ENCODE measurements around the gene EEPD1. TPM values are rescaled to one million over a fixed set of nuclear protein-coding genes. Genes with fewer than 3 reads are reported as not detected.
"Not testable (repeated sequence)": the region's sequence is repeated elsewhere in the genome, so short reads cannot be mapped to it uniquely, and the experiment has no call there.

EEPD1 gene
- polyA plus RNA-seq, 1 of the 3 experiments (the other 2 are of a cell fraction) = 5.0 TPM

DNA sequence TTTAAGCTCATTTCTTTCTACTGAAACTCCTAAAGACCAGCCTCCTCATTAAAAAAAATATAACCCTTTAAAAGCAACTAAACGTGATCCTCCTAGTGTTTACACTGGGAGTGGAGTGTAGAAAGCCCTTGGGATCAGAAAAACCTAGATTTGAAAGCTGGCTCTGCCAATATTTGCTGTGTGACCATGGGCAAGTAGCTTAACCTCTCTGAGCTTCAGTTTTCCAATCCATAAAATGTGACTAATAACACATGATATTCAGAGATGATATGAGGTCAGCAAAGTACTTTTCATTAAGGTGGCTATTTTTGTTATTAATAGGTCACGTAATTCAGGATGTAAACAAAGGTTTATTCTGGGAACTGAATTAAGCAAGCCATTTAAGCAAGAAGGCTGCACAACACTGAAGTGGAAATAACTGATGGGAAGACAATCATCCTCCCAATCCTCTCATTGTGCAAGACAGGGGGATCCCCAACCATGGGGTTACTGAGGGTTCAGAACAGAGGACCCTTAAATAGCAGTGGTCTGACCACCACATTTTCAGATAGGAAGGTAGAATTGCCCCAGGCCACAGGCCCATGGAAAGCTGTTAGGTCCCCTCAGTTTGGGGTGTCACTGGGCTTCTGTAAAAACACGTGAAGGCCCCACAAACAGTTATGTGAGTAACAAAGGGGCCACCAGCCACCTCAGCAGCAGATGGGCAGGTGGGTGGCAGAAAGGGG, 49.1 kb upstream of the EEPD1 start:
- Histone ChIP-seq H3K4me3 (ENCODE audit: low read depth in 2 of 2, low read length in 1 of 2) (no peak overlapping the region), H3K9me3 (no peaks in the 10 kb centered on the region), H3K79me2 (ENCODE audit: insufficient read depth) (no peaks in the 10 kb centered on the region), H3K27ac (ENCODE audit: low read depth in 2 of 2, low read length in 1 of 2) (no peak overlapping the region), H3K9ac (no peak overlapping the region), H2AFZ (ENCODE audit: low read depth) (no peak overlapping the region), H3K4me1 (ENCODE audit: control insufficient read depth in 1 of 2, insufficient read depth in 2 of 2, low read depth in 1 of 2, low read length in 1 of 2) (no peaks in the 10 kb centered on the region), H3K9me2 (no peaks in the 10 kb centered on the region), H4K20me1 (ENCODE audit: insufficient read depth) (no peaks in the 10 kb centered on the region), H3K4me2 (no peak overlapping the region), H3F3A (replicated peaks; ENCODE audit: insufficient read depth) (peaks cover 4% of the 10 kb centered on the region), H3K27me3 (ENCODE audit: insufficient read depth) (no peaks in the 10 kb centered on the region), H3K36me3 (replicated peaks in 1 of 2; ENCODE audit: control insufficient read depth in 1 of 2, insufficient read depth in 2 of 2, low read length in 1 of 2) (no peaks in the 10 kb centered on the region)
- no peak for DNase-seq
- ChIA-PET POLR2A (no interaction called here), CTCF (interaction anchor here (1.0 to 1.2 kb wide), 3 partner anchors 14 to 82 kb away, joined by 3 to 4 read pairs (median 3); no protein-coding TSS in a partner anchor)
- 55% methylated on average over 3 of the region's 3 CpGs for WGBS (ENCODE audit: low lambda C conversion rate)
- TF ChIP-seq CHD2 (IDR thresholded peaks at IDR 0.05; ENCODE audit: low read length, partially characterized antibody) (no peak), RAD21 (IDR thresholded peaks at IDR 0.05; ENCODE audit: low read length) (no peak), GATA2 (CRISPR knock-in tag; IDR thresholded peaks at IDR 0.05) (no peak), RFX5 (IDR thresholded peaks at IDR 0.05; ENCODE audit: low read length) (no peak), EZH2phosphoT487 (IDR thresholded peaks at IDR 0.05; ENCODE audit: borderline replicate concordance, low read depth) (no peak), SIN3A (IDR thresholded peaks at IDR 0.05; ENCODE audit: borderline replicate concordance, low read depth, low read length) (no peak), EP300 (IDR thresholded peaks at IDR 0.05; ENCODE audit: borderline replicate concordance in 1 of 2, low read depth in 1 of 2, low read length in 1 of 2) (no peak), POLR2AphosphoS5 (IDR thresholded peaks at IDR 0.05; ENCODE audit: low read depth, low read length) (no peak), TEAD4 (IDR thresholded peaks at IDR 0.05; ENCODE audit: borderline replicate concordance, insufficient read depth) (no peak), JUND (IDR thresholded peaks at IDR 0.05) (no peak), FOXM1 (IDR thresholded peaks at IDR 0.05; ENCODE audit: low read depth) (no peak), ELF1 (IDR thresholded peaks at IDR 0.05) (no peak), FOXJ3 (CRISPR knock-in tag; IDR thresholded peaks at IDR 0.05) (no peak)
- TF ChIP-seq, protein P1, sequence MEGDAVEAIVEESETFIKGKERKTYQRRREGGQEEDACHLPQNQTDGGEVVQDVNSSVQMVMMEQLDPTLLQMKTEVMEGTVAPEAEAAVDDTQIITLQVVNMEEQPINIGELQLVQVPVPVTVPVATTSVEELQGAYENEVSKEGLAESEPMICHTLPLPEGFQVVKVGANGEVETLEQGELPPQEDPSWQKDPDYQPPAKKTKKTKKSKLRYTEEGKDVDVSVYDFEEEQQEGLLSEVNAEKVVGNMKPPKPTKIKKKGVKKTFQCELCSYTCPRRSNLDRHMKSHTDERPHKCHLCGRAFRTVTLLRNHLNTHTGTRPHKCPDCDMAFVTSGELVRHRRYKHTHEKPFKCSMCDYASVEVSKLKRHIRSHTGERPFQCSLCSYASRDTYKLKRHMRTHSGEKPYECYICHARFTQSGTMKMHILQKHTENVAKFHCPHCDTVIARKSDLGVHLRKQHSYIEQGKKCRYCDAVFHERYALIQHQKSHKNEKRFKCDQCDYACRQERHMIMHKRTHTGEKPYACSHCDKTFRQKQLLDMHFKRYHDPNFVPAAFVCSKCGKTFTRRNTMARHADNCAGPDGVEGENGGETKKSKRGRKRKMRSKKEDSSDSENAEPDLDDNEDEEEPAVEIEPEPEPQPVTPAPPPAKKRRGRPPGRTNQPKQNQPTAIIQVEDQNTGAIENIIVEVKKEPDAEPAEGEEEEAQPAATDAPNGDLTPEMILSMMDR (IDR thresholded peaks at IDR 0.05) = no peak
- TF ChIP-seq, protein P2, sequence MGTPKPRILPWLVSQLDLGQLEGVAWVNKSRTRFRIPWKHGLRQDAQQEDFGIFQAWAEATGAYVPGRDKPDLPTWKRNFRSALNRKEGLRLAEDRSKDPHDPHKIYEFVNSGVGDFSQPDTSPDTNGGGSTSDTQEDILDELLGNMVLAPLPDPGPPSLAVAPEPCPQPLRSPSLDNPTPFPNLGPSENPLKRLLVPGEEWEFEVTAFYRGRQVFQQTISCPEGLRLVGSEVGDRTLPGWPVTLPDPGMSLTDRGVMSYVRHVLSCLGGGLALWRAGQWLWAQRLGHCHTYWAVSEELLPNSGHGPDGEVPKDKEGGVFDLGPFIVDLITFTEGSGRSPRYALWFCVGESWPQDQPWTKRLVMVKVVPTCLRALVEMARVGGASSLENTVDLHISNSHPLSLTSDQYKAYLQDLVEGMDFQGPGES (IDR thresholded peaks at IDR 0.05; ENCODE audit: low read depth, low read length) = no peak
- TF ChIP-seq, protein P3, sequence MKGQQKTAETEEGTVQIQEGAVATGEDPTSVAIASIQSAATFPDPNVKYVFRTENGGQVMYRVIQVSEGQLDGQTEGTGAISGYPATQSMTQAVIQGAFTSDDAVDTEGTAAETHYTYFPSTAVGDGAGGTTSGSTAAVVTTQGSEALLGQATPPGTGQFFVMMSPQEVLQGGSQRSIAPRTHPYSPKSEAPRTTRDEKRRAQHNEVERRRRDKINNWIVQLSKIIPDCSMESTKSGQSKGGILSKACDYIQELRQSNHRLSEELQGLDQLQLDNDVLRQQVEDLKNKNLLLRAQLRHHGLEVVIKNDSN (IDR thresholded peaks at IDR 0.05; ENCODE audit: borderline replicate concordance, low read depth) = no peak
- TF ChIP-seq, protein P4, sequence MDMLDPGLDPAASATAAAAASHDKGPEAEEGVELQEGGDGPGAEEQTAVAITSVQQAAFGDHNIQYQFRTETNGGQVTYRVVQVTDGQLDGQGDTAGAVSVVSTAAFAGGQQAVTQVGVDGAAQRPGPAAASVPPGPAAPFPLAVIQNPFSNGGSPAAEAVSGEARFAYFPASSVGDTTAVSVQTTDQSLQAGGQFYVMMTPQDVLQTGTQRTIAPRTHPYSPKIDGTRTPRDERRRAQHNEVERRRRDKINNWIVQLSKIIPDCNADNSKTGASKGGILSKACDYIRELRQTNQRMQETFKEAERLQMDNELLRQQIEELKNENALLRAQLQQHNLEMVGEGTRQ (IDR thresholded peaks at IDR 0.05; ENCODE audit: borderline replicate concordance, low read depth, low read length) = no peak
- TF ChIP-seq, protein P5, sequence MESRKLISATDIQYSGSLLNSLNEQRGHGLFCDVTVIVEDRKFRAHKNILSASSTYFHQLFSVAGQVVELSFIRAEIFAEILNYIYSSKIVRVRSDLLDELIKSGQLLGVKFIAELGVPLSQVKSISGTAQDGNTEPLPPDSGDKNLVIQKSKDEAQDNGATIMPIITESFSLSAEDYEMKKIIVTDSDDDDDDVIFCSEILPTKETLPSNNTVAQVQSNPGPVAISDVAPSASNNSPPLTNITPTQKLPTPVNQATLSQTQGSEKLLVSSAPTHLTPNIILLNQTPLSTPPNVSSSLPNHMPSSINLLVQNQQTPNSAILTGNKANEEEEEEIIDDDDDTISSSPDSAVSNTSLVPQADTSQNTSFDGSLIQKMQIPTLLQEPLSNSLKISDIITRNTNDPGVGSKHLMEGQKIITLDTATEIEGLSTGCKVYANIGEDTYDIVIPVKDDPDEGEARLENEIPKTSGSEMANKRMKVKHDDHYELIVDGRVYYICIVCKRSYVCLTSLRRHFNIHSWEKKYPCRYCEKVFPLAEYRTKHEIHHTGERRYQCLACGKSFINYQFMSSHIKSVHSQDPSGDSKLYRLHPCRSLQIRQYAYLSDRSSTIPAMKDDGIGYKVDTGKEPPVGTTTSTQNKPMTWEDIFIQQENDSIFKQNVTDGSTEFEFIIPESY (IDR thresholded peaks at IDR 0.05; ENCODE audit: borderline replicate concordance, low read depth) = no peak

DNA sequence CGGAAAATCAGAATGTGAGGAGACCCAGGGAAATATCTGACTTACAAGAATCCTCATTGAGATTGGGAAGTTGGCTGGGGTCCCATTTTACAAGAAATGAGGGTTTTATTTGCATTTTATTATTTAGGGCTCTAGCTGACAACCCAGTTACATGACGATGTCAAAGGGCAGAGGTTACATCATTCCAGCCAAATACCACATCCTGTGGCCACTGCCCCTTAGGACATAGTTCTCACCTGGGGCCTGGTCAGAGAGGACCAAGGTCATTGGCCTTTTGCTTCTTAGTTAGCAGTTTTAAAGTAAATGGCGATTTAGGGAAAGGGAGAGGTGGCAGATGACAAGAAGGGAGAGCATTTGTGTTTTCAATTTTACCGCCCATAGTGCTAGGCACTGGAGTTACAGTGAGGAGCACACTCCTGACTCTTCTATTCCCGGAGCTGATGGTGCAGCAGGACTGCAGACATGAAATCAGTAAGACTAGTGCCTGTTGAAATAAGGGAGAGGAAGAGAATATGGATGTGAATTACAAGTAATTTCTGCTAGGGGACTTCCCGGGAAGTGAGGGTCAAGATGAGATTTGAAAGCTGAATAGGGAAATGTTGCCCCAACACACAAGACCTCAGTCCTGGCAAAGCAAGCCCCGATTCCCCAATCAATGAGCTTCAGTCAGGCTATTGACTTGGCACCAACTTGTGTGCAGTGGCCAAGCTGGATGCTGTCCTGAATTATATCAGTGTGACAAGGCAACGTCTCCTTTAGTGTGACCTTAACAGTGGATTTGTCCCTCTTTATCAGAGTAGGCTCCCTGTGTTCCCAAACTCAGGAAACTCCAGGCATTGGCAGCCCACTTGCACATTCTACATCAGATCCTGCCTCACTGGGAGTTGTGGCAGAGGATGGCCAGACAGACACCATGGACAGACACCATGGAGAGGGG, 45.8 kb upstream of the EEPD1 start:
- H3K9ac ChIP-seq; H3K4me2 ChIP-seq; H2AFZ ChIP-seq (ENCODE audit: low read depth); H3K27me3 ChIP-seq (ENCODE audit: insufficient read depth); H3K36me3 ChIP-seq (replicated peaks in 1 of 2; ENCODE audit: control insufficient read depth in 1 of 2, insufficient read depth in 2 of 2, low read length in 1 of 2); POLR2A ChIA-PET; H3K9me2 ChIP-seq; H3K79me2 ChIP-seq (ENCODE audit: insufficient read depth); DNase-seq; H3K9me3 ChIP-seq; H4K20me1 ChIP-seq (ENCODE audit: insufficient read depth); H3K4me3 ChIP-seq (ENCODE audit: low read depth in 2 of 2, low read length in 1 of 2); H3K4me1 ChIP-seq (ENCODE audit: control insufficient read depth in 1 of 2, insufficient read depth in 2 of 2, low read depth in 1 of 2, low read length in 1 of 2); H3K27ac ChIP-seq (ENCODE audit: low read depth in 2 of 2, low read length in 1 of 2); H3F3A ChIP-seq (replicated peaks; ENCODE audit: insufficient read depth): not testable (repeated sequence)
- WGBS (ENCODE audit: low lambda C conversion rate) = 86% methylated on average over 6 of the region's 8 CpGs
- CTCF ChIA-PET = interaction anchor here (0.6 to 1.3 kb wide), 2 partner anchors 12 to 195 kb away, joined by 3 read pairs; no protein-coding TSS in a partner anchor

Data from SK-N-SH (cell line).